ENCODE results near the gene NRTN. TPM values are rescaled to one million over a fixed set of nuclear protein-coding genes. Genes with fewer than 3 reads are reported as not detected.
"Not testable (repeated sequence)": the region's sequence is repeated elsewhere in the genome, so short reads cannot be mapped to it uniquely, and the experiment has no call there.

The NRTN gene
- total RNA-seq, 6 donors from 2014 or later, result 0.77 to 13.3 (median 4.5) TPM

GRCh38 chr19:5839065-5840017 lies 34.5 kb downstream of the NRTN start, which contains the start of gene FUT6:
Gene FUT6, minus strand, starts transcription at chr19:5839702. Its CDS starts 7,135 bp downstream, at chr19:5832567.
- 76% methylated on average over 8 to 9 of the region's 9 CpGs for WGBS, 2 donors
- ATAC-seq (ENCODE audit: low FRiP score in 2 of 2), result no peak

GRCh38 chr19:5841735-5842111 lies 36.9 kb downstream of the NRTN start:
- not testable (repeated sequence) for H3K36me3 ChIP-seq; H3K4me1 ChIP-seq; H3K27me3 ChIP-seq; H3K27ac ChIP-seq; H3K4me3 ChIP-seq; DNase-seq; ATAC-seq (ENCODE audit: low FRiP score in 2 of 2); H3K9me3 ChIP-seq
- WGBS, 2 donors, result 80 to 83% methylated on average over 1 to 6 of the region's 6 CpGs

More at GRCh38 chr19:5839065-5840017, 34.5 kb downstream of the NRTN start, which contains the start of gene FUT6:
- H3K27me3 ChIP-seq, result no peaks in the 10 kb centered on the region
- H3K4me1 ChIP-seq, result no peaks in the 10 kb centered on the region
- no peak for DNase-seq
- no peaks in the 10 kb centered on the region for H3K36me3 ChIP-seq
- no peaks in the 10 kb centered on the region for H3K9me3 ChIP-seq
- no peak for TF ChIP-seq EP300 (IDR thresholded peaks at IDR 0.05)
- TF ChIP-seq POLR2A (IDR thresholded peaks at IDR 0.05), result no peak
- no peak for TF ChIP-seq CTCF (IDR thresholded peaks at IDR 0.05)
- TF ChIP-seq POLR2AphosphoS5 (IDR thresholded peaks at IDR 0.05), result no peak
- H3K4me3 ChIP-seq, result no peak within 1 kb of the TSS
- no peak within 1 kb of the TSS for H3K27ac ChIP-seq

- ATAC-seq (ENCODE audit: low FRiP score in 2 of 2), result no peak
Observed at GRCh38 chr19:5843295-5843927, 38.5 kb downstream of the NRTN start.

GRCh38 chr19:5844456-5845433 lies 39.9 kb downstream of the NRTN start:
- Histone ChIP-seq H3K4me1 (no peaks in the 10 kb centered on the region), H3K36me3 (no peaks in the 10 kb centered on the region), H3K27ac (no peak overlapping the region), H3K27me3 (no peaks in the 10 kb centered on the region), H3K4me3 (no peak overlapping the region), H3K9me3 (no peaks in the 10 kb centered on the region)
- TF ChIP-seq CTCF (IDR thresholded peaks at IDR 0.05), result no peak
- no peak for TF ChIP-seq POLR2AphosphoS5 (IDR thresholded peaks at IDR 0.05)
- no peak for TF ChIP-seq EP300 (IDR thresholded peaks at IDR 0.05)
- no peak for TF ChIP-seq POLR2A (IDR thresholded peaks at IDR 0.05)
- DNase-seq (peak in 1 of 2 donors; percentile 66), ATAC-seq (ENCODE audit: low FRiP score in 2 of 2) (no peak)
- 89 to 92% methylated on average over 20 to 23 of the region's 24 CpGs for WGBS, 2 donors

More at GRCh38 chr19:5843295-5843927, 38.5 kb downstream of the NRTN start:
- H3K27me3 ChIP-seq, result no peaks in the 10 kb centered on the region
- H3K4me1 ChIP-seq, result no peaks in the 10 kb centered on the region
- no peak overlapping the region for H3K27ac ChIP-seq
- no peaks in the 10 kb centered on the region for H3K9me3 ChIP-seq
- H3K4me3 ChIP-seq, result no peak overlapping the region
- TF ChIP-seq CTCF (IDR thresholded peaks at IDR 0.05) (no peak), EP300 (IDR thresholded peaks at IDR 0.05) (no peak), POLR2A (IDR thresholded peaks at IDR 0.05) (no peak), POLR2AphosphoS5 (IDR thresholded peaks at IDR 0.05) (no peak)
- H3K36me3 ChIP-seq, result no peaks in the 10 kb centered on the region
- DNase-seq, result peak in 1 of 2 donors; percentile 74
- WGBS, 2 donors, result 89 to 92% methylated on average over 9 to 16 of the region's 21 CpGs

GRCh38 chr19:5847846-5848245 lies 43.0 kb downstream of the NRTN start:
- WGBS, 2 donors, result 82 to 83% methylated on average over 10 of the region's 10 CpGs
- not testable (repeated sequence) for H3K9me3 ChIP-seq; H3K36me3 ChIP-seq; H3K4me3 ChIP-seq; ATAC-seq (ENCODE audit: low FRiP score in 2 of 2); DNase-seq; H3K27me3 ChIP-seq; H3K27ac ChIP-seq
- H3K4me1 ChIP-seq, result peaks cover 0 to 10% (median 4%) of the 10 kb centered on the region in 4 donors

GRCh38 chr19:5848621-5849020 lies 43.8 kb downstream of the NRTN start:
- H3K4me1 ChIP-seq, result peaks cover 0 to 10% (median 4%) of the 10 kb centered on the region in 4 donors
- H3K4me3 ChIP-seq; H3K36me3 ChIP-seq; DNase-seq; ATAC-seq (ENCODE audit: low FRiP score in 2 of 2); H3K9me3 ChIP-seq; H3K27ac ChIP-seq; H3K27me3 ChIP-seq: not testable (repeated sequence)
- 80 to 81% methylated on average over 5 of the region's 5 CpGs for WGBS, 2 donors
